DMS153 (cell line): Measurements from ENCODE around the gene AGRN.
"Not testable (repeated sequence)": the region's sequence is repeated elsewhere in the genome, so short reads cannot be mapped to it uniquely, and the experiment has no call there.

Experiments used
- DNase-seq: peaks from one replicate; lab custom pipeline; 2025; lab: John Stamatoyannopoulos, UW

AGRN gene

DNA sequence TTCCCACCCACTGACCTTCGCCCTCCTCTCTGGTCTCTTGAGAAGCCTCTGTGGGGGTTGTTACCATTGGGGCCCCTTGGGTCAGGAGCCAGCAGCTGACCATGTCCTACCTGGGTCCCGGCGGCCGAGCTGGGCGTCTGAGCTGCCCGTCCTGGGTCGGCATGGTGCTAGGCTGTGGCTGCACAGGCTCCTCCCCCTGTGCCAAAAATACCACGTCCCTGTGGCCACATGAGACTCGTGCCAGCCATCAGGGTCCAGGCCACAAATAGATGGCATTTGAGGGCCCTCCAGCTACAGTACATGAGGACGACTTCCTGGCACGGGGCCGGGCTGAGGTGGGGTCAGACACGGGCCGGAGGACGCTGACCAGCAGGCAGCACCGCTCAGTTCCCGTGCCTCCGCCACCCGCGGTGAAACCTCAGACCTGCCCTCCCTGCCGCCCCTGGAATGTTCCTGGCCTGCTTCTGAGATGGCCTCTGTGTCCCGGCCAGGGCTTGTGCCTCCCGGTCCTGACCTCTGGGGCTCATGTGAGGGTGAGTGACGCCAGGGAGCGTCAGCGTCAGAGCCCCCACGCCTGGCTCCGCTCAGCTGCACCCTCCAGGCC, 37.9 kb upstream of the AGRN start, which contains the start of gene PERM1:
Gene PERM1, minus strand, starts transcription at position 139 of the 604 bp plus-strand sequence. CDS start 1,064 bp downstream, outside the sequence.
- DNase-seq: no peak

DNA sequence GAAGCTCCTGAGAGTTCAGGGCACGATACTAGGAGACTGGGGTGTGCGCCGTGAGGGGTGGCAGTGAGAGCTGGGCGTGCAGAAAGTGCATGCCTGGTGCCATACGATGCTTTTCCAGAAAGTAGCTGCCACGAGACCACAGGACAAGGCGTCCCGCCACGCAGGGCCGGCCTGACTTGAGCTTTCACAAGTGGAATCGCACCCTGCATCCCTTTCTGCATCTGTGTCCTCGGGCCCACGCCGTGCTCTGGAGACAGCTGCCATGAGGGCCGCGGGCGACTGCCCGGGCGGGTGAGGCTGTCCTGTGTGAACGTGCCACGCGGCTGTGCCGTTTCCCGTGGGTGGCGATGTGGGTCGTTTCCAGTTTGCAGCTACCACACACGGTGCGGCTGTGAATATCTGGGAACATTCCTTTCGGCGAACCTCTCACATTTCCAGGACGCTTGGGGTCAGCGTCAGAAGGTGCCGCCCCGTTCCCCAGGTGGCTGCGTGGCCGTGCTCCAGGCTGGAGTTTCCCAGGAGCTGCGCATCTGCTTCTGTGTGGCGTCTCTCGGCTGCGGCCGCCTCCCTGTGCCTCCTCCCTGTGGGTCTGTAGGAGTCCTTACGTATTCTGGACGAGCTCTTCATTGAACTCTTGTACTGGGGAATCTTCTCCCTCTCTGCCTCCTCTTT, 37.0 kb upstream of the AGRN start:
- DNase-seq: no peak

GRCh38 chr1:983798-984475, 36.0 kb upstream of the AGRN start:
- no peak for DNase-seq

GRCh38 chr1:984476-984814, 35.5 kb upstream of the AGRN start:
- no peak for DNase-seq

DNA sequence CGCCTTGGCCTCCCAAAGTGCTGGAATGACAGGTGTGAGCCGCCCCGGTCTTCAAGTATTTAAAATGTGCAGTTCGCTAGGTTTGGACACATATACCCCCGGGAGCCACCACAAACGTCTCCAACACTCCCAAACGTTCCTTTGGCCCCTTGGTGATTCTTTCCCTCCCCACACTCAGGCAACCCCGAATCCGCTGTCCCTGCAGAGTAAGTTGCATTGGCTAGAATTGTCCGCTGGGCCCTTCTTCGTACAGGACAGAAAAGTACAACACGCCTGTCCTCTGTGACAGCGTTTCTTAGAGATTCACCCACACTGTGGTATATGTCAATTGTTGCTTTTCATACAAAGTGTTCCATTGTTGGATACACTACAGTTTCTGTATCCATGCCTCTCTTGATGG, 34.8 kb upstream of the AGRN start:
- no peak for DNase-seq

- not testable (repeated sequence) for DNase-seq
These were observed 31.9 kb upstream of the AGRN start for GRCh38 chr1:988061-988460.

GRCh38 chr1:991275-991674, 28.6 kb upstream of the AGRN start:
- DNase-seq: not testable (repeated sequence)

DNA sequence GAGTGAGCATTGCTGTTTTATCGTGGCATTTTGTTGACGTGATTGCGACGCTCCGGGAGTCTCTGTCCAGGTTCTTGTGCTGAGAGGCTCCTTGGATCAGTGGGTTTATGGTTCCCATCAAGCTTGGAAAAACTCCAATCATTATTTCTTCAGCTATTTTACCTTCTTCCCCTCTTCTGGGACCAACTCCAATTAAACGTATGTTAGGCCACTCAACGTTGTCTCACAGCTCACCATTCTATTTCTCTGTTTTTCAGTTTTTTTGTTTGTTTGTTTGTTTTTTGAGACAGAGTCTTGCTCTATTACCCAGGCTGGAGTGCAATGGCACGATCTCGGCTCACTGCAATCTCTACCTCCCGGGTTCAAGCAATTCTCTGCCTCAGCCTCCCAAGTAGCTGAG, 28.0 kb upstream of the AGRN start:
- DNase-seq: no peak

DNA sequence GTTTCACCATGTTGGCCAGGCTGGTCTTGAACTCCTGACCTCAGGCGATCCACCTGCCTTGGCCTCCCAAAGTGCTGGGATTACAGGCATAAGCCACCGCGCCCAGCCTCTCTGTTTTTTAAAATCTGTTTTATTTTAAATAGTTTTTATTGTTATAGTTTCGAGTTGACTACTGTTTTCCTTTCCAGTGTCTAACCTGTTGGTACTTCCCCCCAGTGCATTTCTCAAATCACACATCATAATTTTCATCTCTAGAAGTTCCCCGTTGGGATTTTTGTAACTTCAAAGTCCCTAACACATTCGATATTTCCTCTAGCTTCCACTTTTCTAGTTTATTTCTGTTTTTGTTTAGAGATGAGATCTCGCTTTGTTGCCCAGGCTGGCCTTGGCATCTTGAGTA, 27.6 kb upstream of the AGRN start:
- DNase-seq: no peak

DNA sequence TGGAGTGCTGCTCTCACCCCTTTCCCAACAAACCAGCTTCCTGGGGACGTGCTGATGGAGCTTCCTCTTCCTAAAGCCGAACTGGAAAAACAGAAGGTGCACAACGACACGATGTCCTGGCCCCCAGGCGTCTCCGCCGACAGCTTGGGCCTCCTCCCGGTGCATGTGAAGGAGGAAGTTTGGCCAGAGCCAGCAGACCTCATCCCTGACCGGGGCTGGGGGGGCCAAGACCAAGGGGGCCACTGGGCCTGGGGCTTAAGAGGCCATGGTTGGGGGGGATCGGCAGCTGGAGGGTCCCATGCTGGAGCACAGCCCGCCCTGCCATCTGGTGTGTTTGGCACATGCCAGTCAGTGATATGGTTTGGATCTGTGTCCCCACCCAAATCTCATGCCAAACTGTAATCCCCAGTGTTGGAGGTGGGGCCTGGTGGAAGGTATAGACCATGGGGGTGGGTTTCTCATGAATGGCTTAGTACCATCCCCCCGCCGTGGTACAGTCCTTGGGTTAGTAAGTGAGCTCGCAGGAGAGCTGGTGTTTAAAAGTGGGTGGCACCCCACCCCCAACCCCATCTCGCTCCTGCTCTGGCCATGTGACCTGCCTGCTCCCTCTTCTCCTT, 26.4 kb upstream of the AGRN start:
- no peak for DNase-seq

DNA sequence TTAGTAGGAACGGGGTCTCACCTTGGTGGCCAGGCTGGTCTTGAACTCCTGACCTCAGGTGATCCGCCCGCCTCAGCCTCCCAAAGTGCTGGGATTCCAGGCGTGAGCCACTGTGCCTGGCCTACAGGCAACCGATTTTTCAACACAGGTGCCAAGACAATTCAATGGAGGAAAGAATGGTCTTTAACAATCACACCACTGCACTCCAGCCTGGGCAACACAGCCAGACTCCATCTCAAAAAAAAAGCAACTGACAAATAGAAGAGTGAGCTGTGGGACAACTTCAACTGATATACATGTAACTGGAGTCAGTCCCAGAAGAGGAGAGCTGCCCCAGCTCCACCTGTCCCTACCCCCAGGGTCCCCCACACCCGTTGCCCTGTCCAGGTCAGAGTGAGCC, 25.4 kb upstream of the AGRN start:
- not testable (repeated sequence) for DNase-seq

DNA sequence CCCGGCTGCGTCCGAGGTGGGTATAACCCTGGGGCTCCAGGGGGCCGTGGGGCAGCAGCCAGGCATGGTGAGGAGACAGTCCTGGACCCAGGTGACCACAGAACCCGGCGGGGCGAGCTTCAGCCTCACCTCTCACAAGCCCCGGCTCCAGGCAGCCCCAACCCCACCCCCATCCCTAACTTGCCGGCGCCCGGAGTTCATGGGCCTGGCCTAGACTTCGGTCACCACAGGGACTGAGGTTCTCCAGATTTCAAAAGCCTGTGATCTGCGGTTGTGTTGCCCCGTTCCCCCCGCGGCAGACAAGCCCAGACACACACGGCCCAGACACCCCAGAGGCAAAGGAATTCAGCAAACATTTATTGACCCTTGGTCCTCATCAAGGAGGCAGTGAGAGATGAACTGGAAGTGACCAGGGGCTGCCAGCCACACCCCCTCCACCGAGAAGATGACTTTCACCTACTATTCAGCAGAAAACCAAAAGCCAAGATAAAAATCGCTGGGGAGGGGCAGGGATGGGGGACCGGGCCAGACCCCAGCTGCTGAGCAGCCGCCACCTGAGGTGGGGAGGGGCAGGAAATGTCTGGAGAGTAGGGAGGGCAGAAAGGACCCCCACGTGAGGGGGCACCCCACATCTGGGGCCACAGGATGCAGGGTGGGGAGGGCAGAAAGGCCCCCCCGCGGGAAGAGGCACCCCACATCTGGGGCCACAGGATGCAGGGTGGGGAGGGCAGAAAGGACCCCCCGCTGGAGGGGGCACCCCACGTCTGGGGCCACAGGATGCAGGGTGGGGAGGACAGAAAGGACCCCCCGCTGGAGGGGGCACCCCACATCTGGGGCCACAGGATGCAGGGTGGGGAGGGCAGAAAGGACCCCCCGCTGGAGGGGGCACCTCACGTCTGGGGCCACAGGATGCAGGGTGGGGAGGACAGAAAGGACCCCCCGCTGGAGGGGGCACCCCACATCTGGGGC, 24.0 kb upstream of the AGRN start:
- no peak for DNase-seq

DNA sequence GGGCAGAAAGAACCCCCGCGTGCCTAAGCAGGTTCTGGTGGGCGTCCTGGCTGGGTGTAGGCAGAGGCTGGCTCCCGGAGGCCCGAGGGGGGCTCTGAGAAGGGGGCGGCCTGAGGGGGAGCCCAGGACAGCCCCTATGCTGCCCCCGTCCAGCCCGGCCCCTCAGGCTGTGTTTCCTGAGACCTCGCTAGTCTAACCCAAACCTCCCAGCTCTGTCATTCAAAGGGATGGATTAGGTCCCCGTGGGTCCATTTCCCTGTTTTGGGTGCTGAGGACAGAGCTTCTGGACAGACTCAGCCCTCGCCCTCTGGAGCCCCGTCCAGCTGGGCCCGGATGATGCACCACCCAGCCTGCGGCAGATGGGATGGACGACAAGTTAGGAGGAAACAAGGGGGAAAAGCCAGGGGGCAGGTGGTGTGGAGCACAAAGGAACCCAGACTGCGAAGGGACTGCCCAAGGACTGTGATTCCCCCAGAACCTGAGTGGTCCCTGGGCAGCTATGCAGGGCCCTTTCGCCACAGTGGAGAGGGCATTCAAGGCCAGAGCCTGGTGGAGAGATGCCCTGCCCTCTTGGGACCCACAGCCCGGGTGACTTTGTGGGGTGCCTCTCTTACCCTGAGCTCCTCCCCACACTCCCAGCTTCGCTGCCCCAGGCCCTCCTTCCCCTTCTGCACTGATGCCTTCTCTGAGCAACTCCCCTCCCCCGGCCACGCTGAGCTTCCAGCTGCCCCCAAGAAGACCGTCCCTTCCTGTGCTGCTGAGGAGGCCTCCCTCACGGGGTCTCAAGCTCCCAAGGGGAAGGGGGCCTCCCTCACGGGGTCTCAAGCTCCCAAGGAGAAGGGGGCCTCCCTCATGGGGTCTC, 22.8 kb upstream of the AGRN start:
- DNase-seq: no peak

GRCh38 chr1:997713-997992, 22.3 kb upstream of the AGRN start:
- DNase-seq: no peak

GRCh38 chr1:997993-998744, 21.8 kb upstream of the AGRN start:
- no peak for DNase-seq

- no peak for DNase-seq
These were observed 21.2 kb upstream of the AGRN start for GRCh38 chr1:998745-998994.

- DNase-seq: no peak
These were observed 20.8 kb upstream of the AGRN start for GRCh38 chr1:998995-999724.

- peak; percentile 88 for DNase-seq
These were observed 20.1 kb upstream of the AGRN start, which contains the start of gene HES4 for GRCh38 chr1:999725-1000356. TSS of gene HES4 (minus strand) at chr1:1000097. CDS start at chr1:999973, 124 bp downstream.

- peak; percentile 71 for DNase-seq
These were observed 19.4 kb upstream of the AGRN start for GRCh38 chr1:1000357-1001056.
